ENCODE measurements around the gene TLK2.

TLK2 gene

DNA sequence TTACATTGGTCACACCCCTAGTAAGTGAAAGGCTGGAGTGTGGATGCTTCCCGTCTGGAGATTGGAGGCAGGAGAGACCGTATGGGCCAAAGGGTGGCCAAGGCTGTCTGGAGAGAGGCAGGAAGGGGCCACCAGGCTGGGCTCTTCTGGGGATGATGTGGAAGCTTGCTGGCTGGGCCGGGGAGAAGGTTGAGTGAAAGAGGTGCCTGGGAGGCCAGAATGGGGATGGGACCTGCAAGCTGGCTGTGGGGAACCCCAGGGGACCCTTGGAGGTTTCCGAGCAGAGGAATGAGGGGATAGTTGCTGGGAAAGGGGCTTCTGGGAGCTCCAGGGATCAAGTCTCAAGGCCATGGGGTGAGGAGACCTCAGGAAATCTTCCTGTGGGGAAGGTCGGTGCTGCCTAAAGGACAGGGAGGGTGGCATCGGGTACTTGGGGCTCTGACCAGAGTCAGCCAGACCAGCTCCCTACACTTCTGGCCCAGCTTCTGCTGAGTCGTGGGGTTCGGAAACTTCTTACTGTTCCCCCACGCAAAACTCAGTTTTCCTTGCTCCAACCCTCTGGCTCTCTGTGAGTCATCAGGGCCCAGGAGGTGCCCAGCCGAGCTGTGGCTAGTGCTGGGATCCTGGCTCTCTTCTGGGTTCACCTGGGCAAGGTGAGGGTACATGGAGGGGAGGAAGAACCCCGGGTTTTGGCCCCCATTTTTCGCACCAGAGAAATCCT is 151.9 kb downstream of the TLK2 start:
- DNase-seq: no peak

GRCh38 chr17:62631086-62631935 is 152.7 kb downstream of the TLK2 start:
- no peak for DNase-seq

- DNase-seq: no peak
Measured at GRCh38 chr17:62631936-62632924, 153.6 kb downstream of the TLK2 start.

DNA sequence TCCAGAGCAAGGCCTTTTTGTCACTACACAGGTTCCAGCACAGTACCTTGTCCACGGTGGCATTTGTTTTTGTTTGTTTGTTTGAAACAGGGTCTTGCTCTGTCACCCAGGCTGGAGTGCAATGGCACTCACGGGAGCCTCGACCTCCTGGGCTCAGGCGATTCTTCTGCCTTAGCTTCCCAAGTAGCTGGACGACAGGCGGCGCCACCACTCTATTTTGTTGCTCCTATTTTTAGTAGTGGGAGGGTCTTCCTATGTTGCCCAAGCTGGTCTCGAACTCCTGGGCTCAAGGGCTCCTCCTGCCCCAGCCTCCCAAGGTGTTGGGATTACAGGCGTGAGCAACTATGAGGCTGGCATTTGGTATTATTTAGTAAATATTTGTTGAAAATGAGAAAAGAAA is 159.2 kb downstream of the TLK2 start:
- DNase-seq: no peak

GRCh38 chr17:62641153-62641552 is 162.5 kb downstream of the TLK2 start:
- no peak for DNase-seq

DNA sequence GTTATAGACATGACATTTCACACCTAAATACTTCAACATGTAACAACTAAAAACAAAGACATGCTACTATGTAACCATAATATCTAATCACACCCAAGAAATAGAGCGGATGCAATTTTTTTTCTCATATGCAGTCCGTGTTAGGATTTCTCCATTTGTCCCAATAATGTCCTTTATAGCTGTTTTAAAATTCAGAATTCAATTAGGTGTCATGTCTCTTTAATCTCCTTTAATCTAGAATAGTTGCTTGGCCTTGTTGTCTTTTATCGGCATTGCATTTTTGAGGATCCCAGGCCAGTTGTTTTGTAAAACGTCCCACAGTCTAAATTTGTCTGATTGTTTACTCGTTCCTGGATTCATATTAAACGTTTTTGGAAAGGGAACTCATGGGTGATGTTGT is 163.3 kb downstream of the TLK2 start:
- no peak for DNase-seq

DNA sequence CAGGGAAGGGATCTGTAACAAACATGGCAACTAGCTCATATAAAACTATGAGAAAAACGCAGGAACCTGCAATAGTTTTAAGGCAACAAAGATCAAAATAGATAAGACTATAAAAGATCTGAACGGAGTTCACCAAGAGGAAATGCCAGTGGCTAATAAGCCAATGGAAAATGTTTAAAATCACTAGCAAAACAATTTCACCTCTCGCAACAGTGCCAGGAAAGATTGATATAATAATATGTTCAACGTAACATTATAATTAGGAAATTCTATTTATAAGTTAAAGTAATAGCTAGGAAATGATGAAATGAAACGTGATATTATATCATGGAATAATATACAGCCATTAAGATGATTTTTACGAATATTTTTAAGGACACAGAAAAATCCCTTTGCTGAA is 164.9 kb downstream of the TLK2 start:
- no peak for DNase-seq

DNA sequence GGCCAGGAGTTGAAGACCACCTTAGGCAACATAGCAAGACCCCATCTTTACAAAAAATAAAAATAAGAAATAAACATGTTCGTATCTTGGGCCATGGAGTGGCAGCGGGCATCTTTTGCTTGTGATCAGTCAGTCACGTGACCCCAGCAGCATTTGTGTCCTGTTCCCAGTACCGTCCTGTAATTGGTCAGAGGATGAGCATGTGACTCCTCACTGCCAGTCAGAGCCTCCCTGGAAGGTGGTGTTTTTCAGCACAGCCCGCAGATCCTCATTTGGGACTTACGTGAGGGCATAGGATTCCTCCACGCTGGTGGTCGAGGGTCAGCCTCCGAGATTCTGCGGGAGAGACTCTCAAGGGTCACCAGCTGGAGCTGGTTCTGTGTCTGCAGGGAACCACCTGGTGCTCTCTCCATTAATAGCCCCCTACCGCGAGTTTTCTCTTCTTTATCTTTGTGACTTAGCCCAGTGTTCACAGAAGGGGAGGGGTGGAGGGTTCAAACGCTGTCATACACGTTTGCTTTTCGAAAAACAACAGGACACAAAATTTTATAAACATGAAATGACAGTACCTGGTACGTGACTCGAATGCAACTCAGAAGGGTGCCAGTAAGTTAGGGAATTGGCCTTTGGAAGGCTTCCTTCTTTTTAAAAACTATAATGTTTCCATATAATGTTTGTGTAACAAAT is 166.0 kb downstream of the TLK2 start:
- peak; percentile 73 to 82 for DNase-seq

GRCh38 chr17:62648251-62648955 is 169.8 kb downstream of the TLK2 start:
- DNase-seq: no peak

GRCh38 chr17:62648956-62649294 is 170.3 kb downstream of the TLK2 start:
- no peak for DNase-seq

- DNase-seq: no peak
Measured at GRCh38 chr17:62649570-62649969, 170.9 kb downstream of the TLK2 start.

GRCh38 chr17:62650587-62650986 is 172.0 kb downstream of the TLK2 start:
- DNase-seq: no peak

- DNase-seq: peak; percentile 59 to 87
Measured at GRCh38 chr17:62652251-62653001, 173.8 kb downstream of the TLK2 start.

- DNase-seq: peak; percentile 87 to 91
Measured at GRCh38 chr17:62653002-62653825, 174.6 kb downstream of the TLK2 start.

GRCh38 chr17:62653826-62654761 is 175.5 kb downstream of the TLK2 start:
- no peak for DNase-seq

DNA sequence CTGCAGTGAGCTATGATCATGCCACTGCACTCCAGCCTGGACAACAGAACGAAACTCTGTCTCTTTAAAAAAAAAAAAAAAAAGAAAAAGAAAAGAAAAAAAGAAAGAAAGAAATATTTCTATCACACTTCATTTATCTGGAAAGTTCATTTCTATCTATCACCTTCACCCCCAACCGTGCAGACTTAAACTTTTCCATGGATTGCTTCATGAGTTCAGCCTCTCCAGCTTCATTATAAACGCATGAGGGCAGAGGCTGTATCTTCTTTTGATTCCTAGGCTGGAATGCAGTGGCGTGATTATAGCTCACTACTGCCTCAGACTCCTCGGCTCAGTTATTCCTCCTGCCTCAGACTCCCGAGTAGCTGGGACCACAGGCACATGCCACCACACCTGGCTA is 177.0 kb downstream of the TLK2 start:
- no peak for DNase-seq

- no peak for DNase-seq
Measured at GRCh38 chr17:62656446-62656845, 177.8 kb downstream of the TLK2 start.

GRCh38 chr17:62657145-62657665 is 178.6 kb downstream of the TLK2 start:
- DNase-seq: no peak

DNA sequence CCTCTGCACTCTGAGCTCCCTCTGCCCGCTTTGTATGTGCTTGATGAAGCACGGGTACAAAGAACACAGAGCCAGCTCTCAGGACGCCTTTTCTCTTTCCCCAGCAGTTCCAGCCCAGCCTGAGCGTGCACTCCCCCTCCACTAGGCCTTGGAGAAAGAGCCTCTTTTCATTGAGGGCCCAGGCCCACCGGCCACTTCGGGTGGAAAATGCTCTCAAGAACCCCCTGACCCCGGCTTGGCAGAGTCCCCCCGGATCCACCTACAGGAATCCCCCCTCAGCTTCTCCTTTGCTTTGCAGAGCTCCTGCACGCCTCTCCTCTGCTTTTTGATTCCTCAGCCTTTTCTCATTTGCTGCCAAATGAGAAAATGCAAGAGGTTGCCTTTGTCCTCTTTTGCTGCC is 179.1 kb downstream of the TLK2 start:
- DNase-seq: no peak

Measured in NCI-H2081 (cell line).